Measurements from ENCODE around the gene HDAC3. TPM values are rescaled to one million over a fixed set of nuclear protein-coding genes. Genes with fewer than 3 reads are reported as not detected.
A peak's percentile ranks its signal among the peaks of the same experiment; 100 is the strongest.

The HDAC3 gene
- total RNA-seq = 10 to 100 TPM; 31.2 to 55.6 (median 47.9) TPM

DNA sequence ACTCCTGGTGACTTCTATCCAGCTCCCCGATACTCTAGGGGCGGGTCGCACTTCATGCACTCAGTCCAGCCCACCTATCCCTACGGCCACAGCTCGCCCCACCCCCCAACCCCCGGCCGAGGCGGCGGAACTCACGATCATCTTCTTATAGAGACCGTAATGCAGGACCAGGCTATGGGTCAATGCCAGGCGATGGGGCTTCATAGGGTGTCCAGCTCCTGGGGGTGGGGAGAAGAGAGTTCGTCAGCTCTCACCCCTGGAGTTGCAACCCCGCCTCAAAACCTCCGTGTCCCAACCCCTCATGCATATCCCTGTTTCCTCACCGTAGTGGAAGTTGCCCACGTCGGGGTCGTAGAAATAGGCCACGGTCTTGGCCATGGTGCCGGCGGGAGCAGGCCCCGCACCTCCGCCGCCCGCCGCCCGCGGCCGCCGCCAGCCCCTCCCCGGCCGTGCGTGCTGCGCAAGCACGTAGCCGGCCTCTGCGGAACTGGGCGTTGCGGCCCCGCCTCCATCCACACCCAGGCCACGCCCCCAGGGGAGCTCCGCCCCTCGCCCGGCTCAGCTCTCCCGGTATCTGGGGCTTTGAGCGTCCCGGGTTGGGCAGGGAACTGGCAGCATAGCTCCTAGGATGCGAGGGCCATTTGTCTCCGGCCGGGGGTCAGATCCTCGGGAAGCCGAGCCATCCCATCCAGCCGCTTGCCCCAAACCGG is at the start of gene HDAC3, which contains the start of gene RELL2:
TSS of gene HDAC3 (minus strand) at position 437 of the 710 bp plus-strand sequence. CDS start at position 378, 59 bp downstream.
TSS of gene RELL2 (plus strand) at position 585 of the 710 bp plus-strand sequence. CDS start 1,229 bp downstream, outside the sequence.
- no peaks in the 10 kb centered on the region for H3K27me3 ChIP-seq
- peak; percentile 94 to 98 (median 98) for DNase-seq
- H3K4me1 ChIP-seq = peaks cover 0 to 15% (median 8%) of the 10 kb centered on the region in 4 donors
- peak within 1 kb of the TSS; percentile 63 to 88 (median 82) for H3K27ac ChIP-seq
- no peaks in the 10 kb centered on the region for H3K36me3 ChIP-seq
- H3K9me3 ChIP-seq = no peaks in the 10 kb centered on the region
- peak within 1 kb of the TSS; percentile 66 to 91 (median 76) for H3K4me3 ChIP-seq
- TF ChIP-seq POLR2A (IDR thresholded peaks at IDR 0.05) = peak; percentile 67 to 90
- TF ChIP-seq, protein P1, sequence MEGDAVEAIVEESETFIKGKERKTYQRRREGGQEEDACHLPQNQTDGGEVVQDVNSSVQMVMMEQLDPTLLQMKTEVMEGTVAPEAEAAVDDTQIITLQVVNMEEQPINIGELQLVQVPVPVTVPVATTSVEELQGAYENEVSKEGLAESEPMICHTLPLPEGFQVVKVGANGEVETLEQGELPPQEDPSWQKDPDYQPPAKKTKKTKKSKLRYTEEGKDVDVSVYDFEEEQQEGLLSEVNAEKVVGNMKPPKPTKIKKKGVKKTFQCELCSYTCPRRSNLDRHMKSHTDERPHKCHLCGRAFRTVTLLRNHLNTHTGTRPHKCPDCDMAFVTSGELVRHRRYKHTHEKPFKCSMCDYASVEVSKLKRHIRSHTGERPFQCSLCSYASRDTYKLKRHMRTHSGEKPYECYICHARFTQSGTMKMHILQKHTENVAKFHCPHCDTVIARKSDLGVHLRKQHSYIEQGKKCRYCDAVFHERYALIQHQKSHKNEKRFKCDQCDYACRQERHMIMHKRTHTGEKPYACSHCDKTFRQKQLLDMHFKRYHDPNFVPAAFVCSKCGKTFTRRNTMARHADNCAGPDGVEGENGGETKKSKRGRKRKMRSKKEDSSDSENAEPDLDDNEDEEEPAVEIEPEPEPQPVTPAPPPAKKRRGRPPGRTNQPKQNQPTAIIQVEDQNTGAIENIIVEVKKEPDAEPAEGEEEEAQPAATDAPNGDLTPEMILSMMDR (IDR thresholded peaks at IDR 0.05) = no peak

DNA sequence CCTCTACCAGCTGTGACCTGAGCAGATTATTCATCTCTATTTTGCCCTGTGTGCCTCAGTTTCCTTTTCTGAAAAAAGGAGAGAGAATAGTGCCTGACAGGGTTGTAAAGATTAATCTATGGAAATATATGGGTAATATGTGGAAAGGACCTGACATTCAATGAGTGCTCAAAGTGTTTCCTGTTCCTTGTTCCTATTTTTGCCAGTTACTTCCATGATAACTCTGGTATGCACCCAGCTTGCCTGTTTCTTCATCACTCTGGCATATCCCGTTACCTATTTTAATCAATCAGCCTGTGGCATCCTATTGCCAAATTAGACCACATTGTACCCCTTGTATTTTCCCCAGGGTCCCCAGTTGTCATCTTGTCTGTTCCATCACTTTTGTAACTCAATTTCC is 48.9 kb upstream of the HDAC3 start:
- no peak for DNase-seq
- Histone ChIP-seq H3K4me1 (peaks cover 0 to 20% (median 0%) of the 10 kb centered on the region in 4 donors), H3K36me3 (no peaks in the 10 kb centered on the region), H3K27me3 (no peaks in the 10 kb centered on the region), H3K27ac (no peak overlapping the region), H3K9me3 (no peaks in the 10 kb centered on the region), H3K4me3 (no peak overlapping the region)
- no peak for TF ChIP-seq POLR2A (IDR thresholded peaks at IDR 0.05)
- TF ChIP-seq, protein P1 (IDR thresholded peaks at IDR 0.05) = no peak

DNA sequence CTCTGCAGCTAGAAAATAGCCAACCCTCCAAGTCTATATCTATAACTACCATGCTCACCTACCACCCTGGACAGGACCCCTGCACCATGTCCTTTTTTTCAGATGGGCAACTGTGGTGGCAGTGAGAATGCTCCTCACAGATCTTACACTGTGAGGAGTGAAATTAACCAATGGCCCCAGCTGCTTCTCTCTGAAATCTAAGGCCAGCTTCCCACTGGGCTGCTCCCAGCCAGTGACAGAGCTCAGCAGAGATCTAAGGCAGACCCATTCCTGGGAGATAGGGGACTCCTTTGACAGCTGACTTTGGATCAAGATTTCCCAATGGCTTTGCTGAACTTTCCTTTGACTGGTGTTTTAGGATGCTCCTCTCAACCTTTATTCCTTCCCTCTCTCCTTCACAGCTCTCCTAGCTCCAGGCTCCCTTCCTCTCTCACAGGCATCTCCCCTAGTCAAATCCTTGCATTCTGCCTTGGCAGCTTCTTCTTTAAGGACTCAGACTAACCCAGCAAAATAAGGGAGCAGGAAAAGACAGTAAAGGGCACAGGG is 47.0 kb upstream of the HDAC3 start:
- Histone ChIP-seq H3K4me3 (no peak overlapping the region), H3K27ac (no peak overlapping the region)

DNA sequence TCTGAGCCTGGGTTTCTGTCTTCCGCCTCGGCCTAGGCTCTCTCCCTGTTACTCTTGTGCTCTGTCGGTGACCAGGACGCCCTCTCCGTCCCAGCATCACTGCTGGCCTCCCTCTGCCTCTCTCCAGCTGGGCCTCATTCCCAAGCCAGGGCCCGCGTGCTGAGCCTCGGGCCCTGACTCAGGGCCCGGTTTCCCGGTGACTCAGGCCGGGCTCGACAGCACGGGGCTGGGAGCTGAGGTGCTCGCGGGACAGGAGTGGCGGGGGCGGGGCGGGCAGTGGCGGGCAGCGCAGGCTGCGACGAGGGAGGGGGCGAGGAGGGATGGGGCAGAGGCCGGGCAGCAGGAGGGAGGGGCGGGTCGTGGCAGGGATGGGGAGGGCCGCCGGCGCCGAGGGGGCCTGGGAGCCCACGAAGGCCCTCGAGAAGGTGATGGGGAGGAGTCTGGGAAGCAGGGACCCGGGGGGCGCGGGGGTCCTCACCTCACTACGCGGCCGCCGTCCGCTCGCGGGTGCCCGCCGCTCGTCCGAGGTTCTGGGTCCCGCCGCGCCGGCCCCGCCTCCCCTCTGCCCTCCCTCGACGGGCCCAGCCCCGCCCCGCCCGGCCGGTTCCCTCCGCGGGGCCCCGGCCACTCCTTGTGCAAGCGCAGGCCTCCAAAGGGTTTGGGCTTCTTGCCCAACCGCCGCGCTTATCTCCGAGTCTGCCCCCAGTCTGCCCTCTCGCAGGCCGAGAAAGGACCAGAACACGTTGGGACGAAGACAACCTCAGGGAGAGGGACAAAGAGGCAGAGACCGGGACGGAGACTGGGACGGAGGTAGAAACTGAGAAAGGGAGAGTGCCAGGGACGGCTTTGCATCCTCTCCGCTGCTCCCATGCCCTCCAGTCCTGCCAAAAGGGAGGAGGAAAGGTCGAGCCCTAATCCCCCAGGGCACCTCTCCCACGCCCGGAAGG is 45.3 kb upstream of the HDAC3 start, which contains the start of gene ARAP3:
TSS of gene ARAP3 (minus strand) at position 536 of the 947 bp plus-strand sequence. CDS start 1,744 bp downstream, outside the sequence.
- Histone ChIP-seq H3K4me3 (peak within 1 kb of the TSS; percentile 42 to 59 (median 56)), H3K27me3 (no peaks in the 10 kb centered on the region), H3K36me3 (no peaks in the 10 kb centered on the region), H3K4me1 (peaks cover 0 to 20% (median 0%) of the 10 kb centered on the region in 4 donors), H3K9me3 (no peaks in the 10 kb centered on the region), H3K27ac (peak within 1 kb of the TSS; percentile 32 to 83 (median 68))
- TF ChIP-seq POLR2A (IDR thresholded peaks at IDR 0.05) = no peak
- TF ChIP-seq, protein P1 (IDR thresholded peaks at IDR 0.05) = no peak
- DNase-seq = peak; percentile 42 to 85 (median 80)

More for the DNA sequence above, 47.0 kb upstream of the HDAC3 start:
- Histone ChIP-seq H3K9me3 (no peaks in the 10 kb centered on the region), H3K27me3 (no peaks in the 10 kb centered on the region), H3K36me3 (no peaks in the 10 kb centered on the region), H3K4me1 (peaks cover 0 to 20% (median 0%) of the 10 kb centered on the region in 4 donors)
- no peak for DNase-seq
- no peak for TF ChIP-seq POLR2A (IDR thresholded peaks at IDR 0.05)
- TF ChIP-seq, protein P1 (IDR thresholded peaks at IDR 0.05) = no peak

DNA sequence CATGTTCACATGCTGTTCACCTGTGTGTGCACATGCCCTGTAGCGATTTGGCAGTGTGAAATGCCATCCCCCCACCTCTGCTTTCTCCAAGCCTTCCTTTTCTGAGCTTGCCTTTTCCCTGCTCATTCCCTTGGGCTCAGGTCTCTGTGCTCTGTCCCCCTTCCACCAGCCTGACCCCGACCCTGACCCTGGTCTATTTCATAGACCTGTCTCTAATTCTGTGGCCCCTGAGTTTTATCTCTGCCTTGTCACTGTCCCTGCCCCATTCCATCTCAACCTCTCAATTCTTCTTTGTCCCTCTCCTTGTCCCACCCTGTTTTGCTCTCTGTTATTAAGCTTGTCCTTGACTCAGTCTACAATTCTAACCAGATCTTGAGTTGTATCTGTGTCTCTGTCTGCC is 44.6 kb upstream of the HDAC3 start:
- H3K4me1 ChIP-seq = peaks cover 0 to 20% (median 0%) of the 10 kb centered on the region in 4 donors
- peak overlapping the region; percentile 32 to 83 (median 68) for H3K27ac ChIP-seq
- TF ChIP-seq, protein P1 (IDR thresholded peaks at IDR 0.05) = no peak
- TF ChIP-seq POLR2A (IDR thresholded peaks at IDR 0.05) = no peak
- peak overlapping the region; percentile 42 to 59 (median 56) for H3K4me3 ChIP-seq
- H3K9me3 ChIP-seq = no peaks in the 10 kb centered on the region
- H3K27me3 ChIP-seq = no peaks in the 10 kb centered on the region
- DNase-seq = no peak
- H3K36me3 ChIP-seq = no peaks in the 10 kb centered on the region
